Measurements from ENCODE around the gene TMEM88. TPM values are rescaled to one million over a fixed set of nuclear protein-coding genes. Genes with fewer than 3 reads are reported as not detected.

TMEM88 gene
- total and polyA plus RNA-seq, 2 of the 4 experiments (the other 2 are of a cell fraction): 2.1 TPM; not detected in 1

DNA sequence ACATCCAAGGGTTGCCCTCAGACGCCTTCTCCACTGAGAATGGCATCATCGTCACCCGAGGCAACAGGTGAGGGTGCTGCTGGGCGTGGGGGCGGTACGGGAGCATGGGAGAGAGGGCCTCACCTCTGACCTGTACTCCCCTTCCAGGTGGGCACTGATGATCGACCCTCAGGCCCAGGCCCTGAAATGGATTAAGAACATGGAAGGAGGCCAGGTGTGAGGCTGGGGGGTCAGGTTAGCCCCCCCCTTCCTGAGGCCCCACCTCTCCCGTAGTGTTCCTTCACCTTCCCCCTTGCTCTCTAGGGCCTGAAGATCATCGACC lies 37.3 kb upstream of the TMEM88 start:
- Histone ChIP-seq H4K20me1 (ENCODE audit: insufficient read depth, low read length) (no peaks in the 10 kb centered on the region; the same call in 1 of the 2 replicates), H2BK20ac (ENCODE audit: low read depth, low read length) (no peak overlapping the region), H3K79me1 (ENCODE audit: low read depth in 1 of 2, low read length in 2 of 2) (no peaks in the 10 kb centered on the region), H2BK15ac (ENCODE audit: low read depth, low read length) (no peak overlapping the region), H3K9me3 (ENCODE audit: control insufficient read depth, insufficient read depth, low read length) (no peaks in the 10 kb centered on the region), H3K18ac (ENCODE audit: low read depth, low read length) (no peak overlapping the region), H2AK9ac (replicated peaks; ENCODE audit: low read depth, low read length, poor library complexity) (no peak overlapping the region), H3K4me3 (ENCODE audit: insufficient read depth, low read depth, low read length) (no peak overlapping the region), H3K23ac (ENCODE audit: low read depth, low read length) (no peak overlapping the region), H3K56ac (ENCODE audit: extremely low read depth, insufficient read depth, low read length) (no peak overlapping the region), H2BK5ac (ENCODE audit: low read depth, low read length, poor library complexity, severe bottlenecking) (no peak overlapping the region), H3K4me2 (ENCODE audit: low read depth, low read length) (no peak overlapping the region), H2BK120ac (ENCODE audit: low read depth, low read length) (no peak overlapping the region), H3K27me3 (ENCODE audit: control insufficient read depth, insufficient read depth, low read length) (peaks cover 49% of the 10 kb centered on the region), H4K8ac (ENCODE audit: low read depth in 2 of 2, low read length in 2 of 2) (no peak overlapping the region), H3K36me3 (ENCODE audit: control insufficient read depth, insufficient read depth, low read length) (no peaks in the 10 kb centered on the region), H4K5ac (ENCODE audit: low read depth, low read length) (no peak overlapping the region), H3K4me1 (ENCODE audit: control insufficient read depth, insufficient read depth, low read length) (no peaks in the 10 kb centered on the region), H2AK5ac (ENCODE audit: low read depth, low read length) (no peak overlapping the region), H3K9ac (ENCODE audit: low read depth, low read length) (no peak overlapping the region), H3K4ac (ENCODE audit: low read depth, low read length) (no peak overlapping the region), H2AFZ (replicated peaks; ENCODE audit: low read length, poor library complexity) (no peak overlapping the region), H4K91ac (ENCODE audit: insufficient read depth, low read depth, low read length) (no peak overlapping the region), H3K14ac (replicated peaks; ENCODE audit: low read depth, low read length) (no peak overlapping the region), H3K27ac (ENCODE audit: insufficient read depth, low read length) (no peak overlapping the region), H3K9me1 (ENCODE audit: insufficient read depth, low read length) (no peaks in the 10 kb centered on the region)
- in situ Hi-C loops (cut with MboI; ENCODE audit: low sequenced_read_pairs): no loop called here
- intact Hi-C loops (cut with micrococcal nuclease): no loop called here
- BruUV-seq (replicated peaks): no TSS peak
- dilution Hi-C loops (cut with HindIII; ENCODE audit: low sequenced_read_pairs, unreplicated experiment): no loop called here
- CTCF ChIA-PET: interaction anchor here (1.8 kb wide), 1 partner anchor 74 kb away, joined by 5 read pairs; no protein-coding TSS in a partner anchor
- no peak for DNase-seq
- ATAC-seq (ENCODE audit: low read depth): no peak
- POLR2A ChIA-PET (ENCODE audit: unreplicated experiment): no interaction called here
- 100% methylated on average over 1 of the region's 9 CpGs; no CpG with 5 or more reads in 1 of the 2 experiments for WGBS, 2 experiments (ENCODE audit: extremely low coverage in 2 of 2, insufficient read length in 1 of 2)
- TF ChIP-seq RFX5 (IDR thresholded peaks at IDR 0.05; ENCODE audit: low read depth, low read length): no peak
- TF ChIP-seq NFE2L2 (IDR thresholded peaks at IDR 0.05; ENCODE audit: low read depth, low read length): no peak
- no peak for TF ChIP-seq MXI1 (IDR thresholded peaks at IDR 0.05; ENCODE audit: borderline replicate concordance, low read depth, low read length)
- no peak for TF ChIP-seq SMC3 (IDR thresholded peaks at IDR 0.05; ENCODE audit: low read depth, low read length)
- no peak for TF ChIP-seq FOS (IDR thresholded peaks at IDR 0.05; ENCODE audit: low read depth, low read length)
- no peak for TF ChIP-seq CHD1 (IDR thresholded peaks at IDR 0.05; ENCODE audit: low read depth, low read length)
- no peak for TF ChIP-seq RCOR1 (IDR thresholded peaks at IDR 0.05; ENCODE audit: insufficient replicate concordance, low read length)
- TF ChIP-seq CEBPB (IDR thresholded peaks at IDR 0.05; ENCODE audit: low read depth, low read length): no peak
- TF ChIP-seq, protein P1, sequence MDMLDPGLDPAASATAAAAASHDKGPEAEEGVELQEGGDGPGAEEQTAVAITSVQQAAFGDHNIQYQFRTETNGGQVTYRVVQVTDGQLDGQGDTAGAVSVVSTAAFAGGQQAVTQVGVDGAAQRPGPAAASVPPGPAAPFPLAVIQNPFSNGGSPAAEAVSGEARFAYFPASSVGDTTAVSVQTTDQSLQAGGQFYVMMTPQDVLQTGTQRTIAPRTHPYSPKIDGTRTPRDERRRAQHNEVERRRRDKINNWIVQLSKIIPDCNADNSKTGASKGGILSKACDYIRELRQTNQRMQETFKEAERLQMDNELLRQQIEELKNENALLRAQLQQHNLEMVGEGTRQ (IDR thresholded peaks at IDR 0.05; ENCODE audit: low read depth, low read length): no peak
- TF ChIP-seq, protein P2, sequence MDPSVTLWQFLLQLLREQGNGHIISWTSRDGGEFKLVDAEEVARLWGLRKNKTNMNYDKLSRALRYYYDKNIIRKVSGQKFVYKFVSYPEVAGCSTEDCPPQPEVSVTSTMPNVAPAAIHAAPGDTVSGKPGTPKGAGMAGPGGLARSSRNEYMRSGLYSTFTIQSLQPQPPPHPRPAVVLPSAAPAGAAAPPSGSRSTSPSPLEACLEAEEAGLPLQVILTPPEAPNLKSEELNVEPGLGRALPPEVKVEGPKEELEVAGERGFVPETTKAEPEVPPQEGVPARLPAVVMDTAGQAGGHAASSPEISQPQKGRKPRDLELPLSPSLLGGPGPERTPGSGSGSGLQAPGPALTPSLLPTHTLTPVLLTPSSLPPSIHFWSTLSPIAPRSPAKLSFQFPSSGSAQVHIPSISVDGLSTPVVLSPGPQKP (IDR thresholded peaks at IDR 0.05; ENCODE audit: borderline replicate concordance, low read depth, low read length): no peak
- no peak for TF ChIP-seq POLR2A (IDR thresholded peaks at IDR 0.05; ENCODE audit: low read depth, low read length)
- no peak for TF ChIP-seq BHLHE40 (IDR thresholded peaks at IDR 0.05; ENCODE audit: low read depth, low read length)
- no peak for TF ChIP-seq RAD21 (IDR thresholded peaks at IDR 0.05; ENCODE audit: low read length)
- TF ChIP-seq, protein P3, sequence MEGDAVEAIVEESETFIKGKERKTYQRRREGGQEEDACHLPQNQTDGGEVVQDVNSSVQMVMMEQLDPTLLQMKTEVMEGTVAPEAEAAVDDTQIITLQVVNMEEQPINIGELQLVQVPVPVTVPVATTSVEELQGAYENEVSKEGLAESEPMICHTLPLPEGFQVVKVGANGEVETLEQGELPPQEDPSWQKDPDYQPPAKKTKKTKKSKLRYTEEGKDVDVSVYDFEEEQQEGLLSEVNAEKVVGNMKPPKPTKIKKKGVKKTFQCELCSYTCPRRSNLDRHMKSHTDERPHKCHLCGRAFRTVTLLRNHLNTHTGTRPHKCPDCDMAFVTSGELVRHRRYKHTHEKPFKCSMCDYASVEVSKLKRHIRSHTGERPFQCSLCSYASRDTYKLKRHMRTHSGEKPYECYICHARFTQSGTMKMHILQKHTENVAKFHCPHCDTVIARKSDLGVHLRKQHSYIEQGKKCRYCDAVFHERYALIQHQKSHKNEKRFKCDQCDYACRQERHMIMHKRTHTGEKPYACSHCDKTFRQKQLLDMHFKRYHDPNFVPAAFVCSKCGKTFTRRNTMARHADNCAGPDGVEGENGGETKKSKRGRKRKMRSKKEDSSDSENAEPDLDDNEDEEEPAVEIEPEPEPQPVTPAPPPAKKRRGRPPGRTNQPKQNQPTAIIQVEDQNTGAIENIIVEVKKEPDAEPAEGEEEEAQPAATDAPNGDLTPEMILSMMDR (conservative IDR thresholded peaks at IDR 0.05; ENCODE audit: low read depth, low read length): no peak
- TF ChIP-seq MAFK (IDR thresholded peaks at IDR 0.05; ENCODE audit: low read depth, low read length): no peak
- no peak for TF ChIP-seq MAZ (IDR thresholded peaks at IDR 0.05; ENCODE audit: borderline replicate concordance, low read depth, low read length)

Data from IMR-90 (cell line).